ENCODE measurements around the gene CDHR3. TPM values are rescaled to one million over a fixed set of nuclear protein-coding genes. Genes with fewer than 3 reads are reported as not detected.

Gene CDHR3
- total RNA-seq, 1 donor from 2014 or later, result 5.7 TPM

- H3K27ac ChIP-seq, result no peak overlapping the region
- no peak overlapping the region for H3K4me3 ChIP-seq
- H3K9me3 ChIP-seq, result no peaks in the 10 kb centered on the region
- H3K4me1 ChIP-seq, result no peaks in the 10 kb centered on the region
- no peaks in the 10 kb centered on the region for H3K36me3 ChIP-seq
- no peak for TF ChIP-seq CTCF (IDR thresholded peaks at IDR 0.05)
- no peak for DNase-seq (ENCODE audit: low spot score in 2 of 2)
- no peaks in the 10 kb centered on the region for H3K27me3 ChIP-seq
- intact Hi-C loops (cut with DNase I), result no loop called here
Observed at GRCh38 chr7:106045139-106045538, 82.1 kb downstream of the CDHR3 start.

GRCh38 chr7:106045586-106045985, 82.5 kb downstream of the CDHR3 start:
- intact Hi-C loops (cut with DNase I), result no loop called here
- no peak for DNase-seq (ENCODE audit: low spot score in 2 of 2)
- H3K4me3 ChIP-seq, result no peak overlapping the region
- no peak overlapping the region for H3K27ac ChIP-seq
- no peaks in the 10 kb centered on the region for H3K9me3 ChIP-seq
- H3K36me3 ChIP-seq, result no peaks in the 10 kb centered on the region
- no peak for TF ChIP-seq CTCF (IDR thresholded peaks at IDR 0.05)
- H3K27me3 ChIP-seq, result no peaks in the 10 kb centered on the region
- H3K4me1 ChIP-seq, result peaks cover 0 to under 1% of the 10 kb centered on the region in 2 donors

DNA sequence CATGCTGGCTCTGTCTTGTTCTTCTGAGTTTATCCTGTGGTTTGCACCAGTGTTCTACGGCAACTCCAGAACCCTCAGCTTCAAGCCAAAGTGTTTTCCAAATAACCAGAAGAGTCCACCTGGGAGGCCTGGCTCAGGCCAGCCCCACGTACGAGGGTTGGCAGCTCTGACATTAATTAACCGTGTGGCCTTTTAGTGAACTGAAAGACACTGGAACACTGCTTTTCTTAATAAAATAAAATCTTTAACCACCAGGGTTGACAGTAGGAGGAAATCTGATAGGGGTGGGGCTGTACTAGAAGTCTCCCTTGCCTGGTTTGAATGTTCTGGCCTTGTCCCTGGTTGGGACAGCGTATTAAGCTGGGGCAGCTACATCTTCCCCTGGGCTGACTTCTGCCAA, 84.1 kb downstream of the CDHR3 start:
- DNase-seq (ENCODE audit: low spot score in 2 of 2), result no peak
- no peak overlapping the region for H3K4me3 ChIP-seq
- no peaks in the 10 kb centered on the region for H3K36me3 ChIP-seq
- TF ChIP-seq CTCF (IDR thresholded peaks at IDR 0.05), result no peak
- no peaks in the 10 kb centered on the region for H3K9me3 ChIP-seq
- peaks cover 0 to 5% of the 10 kb centered on the region in 2 donors for H3K4me1 ChIP-seq
- no peak overlapping the region for H3K27ac ChIP-seq
- H3K27me3 ChIP-seq, result no peaks in the 10 kb centered on the region
- intact Hi-C loops (cut with DNase I), result no loop called here

GRCh38 chr7:106047818-106048705, 85.0 kb downstream of the CDHR3 start:
- H3K9me3 ChIP-seq, result no peaks in the 10 kb centered on the region
- intact Hi-C loops (cut with DNase I), result no loop called here
- H3K4me3 ChIP-seq, result no peak overlapping the region
- no peak for TF ChIP-seq CTCF (IDR thresholded peaks at IDR 0.05)
- no peak for DNase-seq (ENCODE audit: low spot score in 2 of 2)
- H3K27me3 ChIP-seq, result no peaks in the 10 kb centered on the region
- H3K27ac ChIP-seq, result no peak overlapping the region
- peaks cover 0 to 5% of the 10 kb centered on the region in 2 donors for H3K4me1 ChIP-seq
- H3K36me3 ChIP-seq, result no peaks in the 10 kb centered on the region

GRCh38 chr7:106048706-106049020, 85.6 kb downstream of the CDHR3 start:
- intact Hi-C loops (cut with DNase I), result no loop called here
- Histone ChIP-seq H3K4me1 (peaks cover 0 to 5% of the 10 kb centered on the region in 2 donors), H3K9me3 (no peaks in the 10 kb centered on the region), H3K27ac (no peak overlapping the region), H3K27me3 (no peaks in the 10 kb centered on the region), H3K36me3 (no peaks in the 10 kb centered on the region), H3K4me3 (no peak overlapping the region)
- TF ChIP-seq CTCF (IDR thresholded peaks at IDR 0.05), result no peak
- no peak for DNase-seq (ENCODE audit: low spot score in 2 of 2)
